GM04503 (cell line): ENCODE measurements around the gene TBXT.
"Not testable (repeated sequence)": the region's sequence is repeated elsewhere in the genome, so short reads cannot be mapped to it uniquely, and the experiment has no call there.

Experiments used
- DNase-seq: peaks from one replicate; pipeline ENCODE4 v3.0.0-alpha.2; 2012; ENCODE audit warnings: low read depth

Gene TBXT, protein sequence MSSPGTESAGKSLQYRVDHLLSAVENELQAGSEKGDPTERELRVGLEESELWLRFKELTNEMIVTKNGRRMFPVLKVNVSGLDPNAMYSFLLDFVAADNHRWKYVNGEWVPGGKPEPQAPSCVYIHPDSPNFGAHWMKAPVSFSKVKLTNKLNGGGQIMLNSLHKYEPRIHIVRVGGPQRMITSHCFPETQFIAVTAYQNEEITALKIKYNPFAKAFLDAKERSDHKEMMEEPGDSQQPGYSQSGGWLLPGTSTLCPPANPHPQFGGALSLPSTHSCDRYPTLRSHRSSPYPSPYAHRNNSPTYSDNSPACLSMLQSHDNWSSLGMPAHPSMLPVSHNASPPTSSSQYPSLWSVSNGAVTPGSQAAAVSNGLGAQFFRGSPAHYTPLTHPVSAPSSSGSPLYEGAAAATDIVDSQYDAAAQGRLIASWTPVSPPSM

DNA sequence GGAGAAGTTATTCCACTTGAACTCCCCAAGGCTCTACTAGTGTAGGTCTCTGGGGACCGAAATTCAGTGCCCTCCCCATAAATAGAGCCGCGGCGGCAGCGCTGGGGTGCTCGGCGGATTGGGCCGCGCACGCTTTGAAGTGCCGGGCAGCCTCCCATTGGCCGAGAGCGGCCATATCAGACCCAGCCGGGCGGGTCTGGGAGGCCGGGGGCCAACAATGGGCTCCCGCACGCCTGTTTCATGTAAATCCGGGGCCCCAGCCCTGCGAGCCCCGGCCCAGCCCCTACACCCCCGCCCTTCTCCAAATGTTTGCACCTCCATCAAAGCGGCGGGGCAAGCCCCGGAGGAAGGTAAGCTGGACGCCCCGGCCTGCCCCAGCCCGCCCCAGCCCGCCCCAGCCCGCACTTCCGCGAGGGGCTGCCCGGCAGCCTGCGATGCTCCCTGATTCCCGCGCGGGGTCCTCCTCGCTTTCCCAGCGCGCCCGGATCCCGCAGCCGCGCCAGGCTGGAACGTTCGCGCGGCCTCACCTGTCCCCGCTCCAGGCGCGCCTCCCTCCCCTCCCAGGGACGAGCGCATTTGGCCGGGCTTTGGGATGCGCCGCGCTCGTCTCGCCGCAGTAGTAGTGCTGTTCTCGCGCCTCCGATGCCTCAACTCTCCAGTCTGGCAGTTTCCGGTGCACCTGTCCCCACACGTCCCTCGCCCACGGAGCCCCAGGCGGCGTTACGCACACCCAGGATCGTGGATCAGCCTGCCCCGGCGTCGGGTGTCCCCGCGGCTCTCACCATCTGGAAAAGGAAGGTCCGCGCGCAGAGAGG is at the start of gene TBXT:
Gene TBXT, minus strand, starts transcription at position 51 of the 815 bp plus-strand sequence. CDS start 260 bp downstream, outside the sequence.
- DNase-seq, result no peak

DNA sequence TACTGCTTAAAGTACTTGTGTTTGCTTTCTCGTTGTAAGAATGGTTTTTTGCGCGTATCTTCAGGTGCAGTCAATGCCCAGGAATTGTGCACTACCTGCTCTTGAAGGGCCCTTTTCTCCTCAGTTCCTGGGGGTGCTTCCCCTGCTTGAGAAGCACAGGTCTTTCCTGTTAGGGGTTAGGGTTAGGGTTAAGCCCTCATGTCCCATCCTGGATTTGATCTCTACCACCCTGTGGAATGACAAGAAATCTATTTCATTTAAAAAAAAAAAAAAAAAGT is 39.6 kb upstream of the TBXT start:
- no peak for DNase-seq

DNA sequence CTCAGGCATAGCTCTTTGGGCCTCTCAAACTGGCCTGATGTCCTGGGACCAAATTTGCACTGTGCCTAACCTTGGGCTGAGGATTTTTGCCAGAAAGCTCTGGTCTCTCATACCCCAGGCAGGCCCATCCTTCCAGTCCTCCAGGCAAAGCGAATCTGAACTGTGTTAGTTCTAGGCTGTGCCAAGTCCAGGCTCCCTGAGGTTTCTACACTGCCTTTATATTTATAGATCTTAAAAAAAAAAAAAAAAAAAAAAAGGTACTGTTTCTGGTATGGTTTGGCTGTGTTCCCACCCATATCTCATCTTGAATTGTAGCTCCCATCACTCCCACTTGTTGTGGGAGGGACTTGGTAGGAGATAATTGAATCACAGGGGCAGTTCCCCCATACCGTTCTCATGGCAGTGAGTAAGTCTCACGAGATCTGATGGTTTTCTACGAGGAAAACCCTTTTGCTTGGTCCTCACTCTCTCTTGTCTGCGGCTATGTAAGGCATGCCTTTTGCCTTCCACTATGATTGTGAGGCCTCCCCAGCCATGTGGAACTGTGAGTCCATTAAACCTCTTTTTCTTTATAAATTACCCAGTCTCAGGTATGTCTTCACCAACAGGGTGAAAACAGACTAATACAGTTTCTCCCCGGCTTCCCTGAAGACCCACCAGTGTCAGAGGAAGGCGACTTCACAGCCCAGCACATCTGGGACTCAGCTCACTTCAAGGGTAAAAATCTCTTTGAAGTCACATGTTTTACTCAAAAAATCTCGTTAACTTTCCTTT is 39.0 kb upstream of the TBXT start:
- no peak for DNase-seq

DNA sequence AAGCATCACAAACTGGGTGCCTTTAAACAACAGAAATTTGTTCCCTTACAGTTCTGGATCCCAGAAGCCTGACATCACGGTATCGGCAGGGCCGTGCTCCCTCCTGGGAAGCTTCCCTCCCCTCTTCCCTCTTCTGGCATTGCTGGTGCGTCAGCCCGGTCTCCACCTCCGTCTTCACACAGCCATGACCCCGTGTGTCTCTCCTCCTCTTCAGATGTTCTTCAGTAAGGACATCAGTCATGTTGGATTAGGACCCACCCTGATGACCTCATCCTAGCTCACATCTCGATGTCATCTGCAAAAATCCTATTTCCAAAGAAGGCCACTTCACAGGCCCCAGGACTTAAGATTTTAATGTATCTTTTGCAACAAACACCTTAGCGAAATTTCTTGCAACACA is 38.4 kb upstream of the TBXT start:
- DNase-seq, result no peak

DNA sequence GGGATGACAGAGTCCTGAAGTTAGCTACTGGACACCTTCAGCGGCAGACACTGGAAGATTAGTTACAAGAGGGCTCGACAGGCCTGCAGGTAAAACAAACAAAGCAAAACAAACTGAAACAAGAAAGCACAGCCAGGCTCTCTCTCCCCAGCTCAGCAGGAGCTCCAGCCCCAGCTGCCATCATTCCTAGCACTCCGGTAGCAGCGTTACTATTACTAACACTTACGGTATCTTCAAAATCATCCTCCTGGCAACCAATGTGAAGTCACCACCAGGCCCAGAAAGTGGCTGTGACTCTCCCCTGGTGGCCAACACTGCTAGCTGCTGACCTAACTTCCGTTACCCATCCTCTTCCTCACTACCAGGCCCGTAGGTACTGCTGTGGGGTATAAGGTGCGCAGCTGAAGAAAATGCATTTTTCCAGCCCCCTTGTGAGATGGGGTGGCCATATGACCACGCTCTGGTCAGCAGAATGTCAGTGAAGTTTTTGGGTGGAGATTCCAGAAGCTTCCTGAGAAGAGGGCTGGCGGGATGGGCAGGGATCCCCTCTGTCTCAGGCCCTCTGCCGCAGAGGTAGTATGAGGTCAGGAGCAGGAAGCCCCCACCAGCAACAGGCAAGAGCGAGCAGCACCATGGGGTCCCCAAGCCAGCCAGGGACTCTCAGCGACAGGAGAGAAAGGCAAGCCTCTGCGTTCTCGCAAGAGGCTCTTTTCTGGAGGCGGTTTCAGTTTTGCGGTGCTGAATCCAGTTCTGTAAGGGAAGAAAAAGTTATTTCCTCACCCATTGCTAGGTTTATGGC is 37.4 kb upstream of the TBXT start:
- DNase-seq, result no peak

DNA sequence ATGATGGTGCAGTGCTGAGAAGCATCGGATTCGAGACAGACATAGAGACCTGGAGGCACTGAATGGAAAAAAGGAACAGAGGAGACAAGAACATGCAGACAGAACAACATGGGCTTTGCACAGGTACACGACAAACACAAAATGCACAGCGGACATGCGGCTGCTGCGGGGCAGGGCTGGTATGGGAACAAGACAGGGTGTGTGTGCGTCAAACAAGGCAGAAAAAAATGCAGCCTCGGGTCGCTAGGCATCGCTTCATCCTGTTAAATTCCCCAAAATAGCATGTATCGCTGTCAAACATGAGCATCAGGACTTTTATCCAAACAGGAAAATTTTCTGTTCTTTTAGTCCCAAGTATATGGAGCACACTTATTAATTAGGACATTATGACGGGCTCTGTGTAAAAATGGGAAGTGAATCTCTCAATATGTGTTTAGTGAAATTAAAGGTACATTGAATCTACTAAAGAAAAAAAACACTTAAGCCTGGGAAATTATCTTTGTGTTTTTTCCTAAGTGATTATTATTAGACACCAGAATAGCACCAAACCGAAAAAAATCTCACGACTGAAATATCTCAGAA is 36.1 kb upstream of the TBXT start:
- no peak for DNase-seq

DNA sequence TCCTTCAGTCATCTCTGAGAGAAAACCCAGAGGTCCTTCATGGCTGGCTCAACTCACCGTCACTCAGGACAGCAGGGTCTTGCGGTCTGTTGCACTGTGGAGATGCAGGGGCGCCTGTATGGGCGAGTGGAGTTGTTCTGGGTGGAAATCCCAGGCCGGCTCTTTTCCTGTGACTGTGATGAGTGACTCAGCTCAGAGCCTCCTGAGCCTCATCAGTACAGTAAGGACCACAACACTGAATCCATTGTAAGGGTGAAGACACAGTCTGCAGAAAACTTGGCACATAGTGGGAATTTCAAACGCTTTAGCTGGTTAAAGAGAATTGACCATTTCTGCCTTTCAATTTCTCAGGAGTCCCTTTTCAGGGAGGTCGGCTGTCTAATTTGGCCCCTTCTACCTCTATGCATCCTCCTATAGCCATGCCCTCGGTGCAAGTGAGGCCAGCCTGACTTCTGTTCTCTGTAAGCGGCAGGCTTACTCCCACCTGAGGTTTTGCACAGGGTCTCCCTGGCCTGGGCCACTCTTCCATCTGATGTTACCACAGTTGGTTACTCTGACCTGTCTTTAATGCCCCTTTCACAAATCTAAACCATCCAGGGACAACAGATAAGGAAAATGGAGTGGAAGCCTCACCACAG is 35.5 kb upstream of the TBXT start:
- DNase-seq, result no peak

DNA sequence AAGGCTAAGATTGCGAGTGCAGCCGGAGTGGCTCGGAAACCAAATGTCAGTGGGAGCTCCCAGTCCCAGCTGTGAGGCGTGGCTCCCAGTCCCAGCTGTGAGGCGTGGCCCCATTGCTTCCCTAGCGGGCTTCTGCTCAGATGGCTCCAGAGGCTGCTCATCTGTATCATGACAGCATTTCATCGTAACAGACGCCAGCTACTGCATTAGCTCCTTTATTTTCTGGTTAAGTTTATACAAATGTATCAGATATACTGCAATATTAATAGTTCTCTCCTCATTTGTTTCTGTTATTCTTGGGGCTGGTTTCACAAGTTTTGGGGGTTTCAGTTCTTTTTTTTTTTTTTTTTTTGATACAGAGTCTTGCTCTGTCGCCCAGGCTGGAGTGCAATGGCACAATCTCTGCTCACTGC is 34.7 kb upstream of the TBXT start:
- no peak for DNase-seq

DNA sequence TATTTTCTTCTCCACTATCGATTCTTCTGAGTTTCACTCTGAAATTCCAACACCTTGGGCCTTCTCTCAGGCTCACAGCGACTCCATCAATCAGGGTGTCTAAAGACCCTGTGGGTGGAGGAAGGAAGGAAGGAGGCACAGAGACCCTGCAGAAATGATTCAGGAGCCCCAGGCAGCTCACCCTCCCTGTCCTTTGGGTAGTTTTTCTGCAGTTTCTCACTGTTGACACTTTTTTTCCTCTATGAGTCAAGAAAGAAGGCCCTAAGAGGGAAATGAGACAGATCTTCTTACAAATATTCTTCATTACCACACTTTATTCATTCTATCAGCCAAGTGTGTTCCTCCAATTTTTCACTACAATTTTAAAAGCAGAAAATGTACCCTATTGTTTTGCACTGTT is 34.2 kb upstream of the TBXT start:
- no peak for DNase-seq

DNA sequence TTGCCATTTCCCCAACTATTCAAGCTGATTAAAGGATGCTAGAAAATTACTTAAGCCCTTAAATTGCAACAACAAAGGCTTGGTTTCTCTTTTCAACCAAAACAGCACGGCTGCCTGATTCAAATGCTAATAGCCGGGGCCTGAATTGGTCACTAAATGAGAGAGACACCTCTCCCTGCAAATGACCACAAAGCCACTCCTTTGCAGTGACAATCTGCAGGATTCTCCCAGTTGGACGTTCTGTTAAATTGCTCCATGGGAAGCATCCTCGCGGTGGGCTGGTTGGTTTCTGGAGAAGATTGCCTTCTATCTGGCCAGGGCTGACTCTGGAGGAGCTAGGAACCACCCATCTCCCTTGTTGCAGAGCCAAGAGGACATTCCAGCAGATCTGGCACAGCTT is 29.7 kb upstream of the TBXT start:
- no peak for DNase-seq

DNA sequence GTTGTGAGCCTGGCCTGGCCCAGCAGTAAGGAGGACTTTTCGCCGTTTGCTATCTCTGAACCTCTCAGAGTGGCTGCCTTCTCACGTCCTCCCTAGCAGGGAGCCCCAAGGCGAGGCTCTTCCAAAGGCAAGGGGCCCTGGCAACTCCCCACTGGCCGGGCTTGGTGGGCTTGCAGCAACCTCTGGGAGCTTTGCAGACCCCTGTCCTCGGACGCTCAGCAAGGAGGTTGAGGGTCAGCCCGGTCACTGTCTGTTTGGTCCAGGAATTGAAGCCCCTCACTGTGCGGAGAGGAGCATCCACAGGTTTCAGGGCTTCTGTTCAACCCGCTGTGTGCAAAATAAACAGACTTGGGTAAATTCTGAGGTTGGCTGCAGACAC is 28.2 kb upstream of the TBXT start:
- no peak for DNase-seq

DNA sequence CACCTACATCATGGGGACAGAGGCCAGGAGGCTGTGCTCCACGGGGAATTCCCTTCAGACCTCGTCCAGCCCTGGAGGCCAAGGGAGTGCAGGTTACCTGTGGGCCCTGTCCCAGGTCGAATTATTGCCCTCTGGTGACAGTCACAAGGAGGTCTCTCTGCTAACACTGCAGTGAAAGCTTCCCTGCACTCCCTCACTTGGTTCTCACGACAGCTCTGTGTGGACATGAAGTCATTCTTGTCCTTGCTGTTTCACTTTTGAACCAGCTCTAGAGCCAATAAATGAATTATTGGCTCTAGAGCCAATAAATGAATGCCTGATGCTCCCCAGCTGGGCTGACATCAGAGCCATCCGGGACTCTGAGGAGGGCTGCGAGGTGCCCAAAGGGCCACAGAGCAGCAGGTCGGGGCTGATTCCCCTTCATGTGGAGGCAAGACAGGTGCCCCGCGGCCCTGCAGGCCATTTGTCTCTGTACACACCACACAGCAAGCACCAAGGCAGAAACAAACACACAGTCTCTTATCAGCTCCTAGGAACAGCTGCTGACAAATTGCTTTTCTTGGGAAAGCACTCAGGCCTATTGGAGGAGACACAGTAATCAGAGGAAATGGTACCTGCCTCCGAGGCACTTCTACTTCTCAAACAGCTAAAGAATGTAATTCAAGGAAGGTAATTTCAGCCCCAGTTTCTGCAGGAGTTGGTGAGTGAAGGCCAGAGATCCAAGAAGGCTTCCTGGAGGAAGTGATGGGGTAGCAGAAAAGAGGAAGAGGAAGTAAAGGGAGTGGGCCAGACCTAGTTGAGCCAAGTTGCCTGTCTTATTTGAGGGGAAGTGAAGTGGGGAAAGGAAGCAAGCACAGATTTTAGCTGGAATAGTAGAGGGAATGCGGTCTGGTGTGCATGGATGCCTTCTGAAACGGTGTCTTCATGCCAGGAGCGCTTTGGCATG is 27.5 kb upstream of the TBXT start:
- no peak for DNase-seq

DNA sequence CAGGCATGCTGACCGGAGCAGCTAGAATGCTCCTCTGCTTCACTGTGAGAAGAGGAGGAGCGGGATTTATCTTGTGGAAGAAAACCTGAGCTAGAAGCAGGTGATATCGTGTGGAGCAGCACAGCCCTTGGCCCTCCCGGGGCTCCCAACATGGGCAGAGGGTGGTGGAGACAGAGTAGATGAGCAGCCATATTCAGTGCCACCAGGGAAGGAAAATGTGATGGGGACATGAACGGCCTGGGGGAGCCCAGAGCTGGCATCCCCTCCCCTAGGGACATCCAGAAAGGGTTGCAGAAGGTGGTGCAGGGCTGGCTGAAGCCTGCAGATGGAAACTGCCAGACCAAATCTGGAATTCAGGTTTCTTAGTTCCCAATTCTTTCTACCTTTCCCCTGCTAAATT is 24.9 kb upstream of the TBXT start:
- no peak for DNase-seq

DNA sequence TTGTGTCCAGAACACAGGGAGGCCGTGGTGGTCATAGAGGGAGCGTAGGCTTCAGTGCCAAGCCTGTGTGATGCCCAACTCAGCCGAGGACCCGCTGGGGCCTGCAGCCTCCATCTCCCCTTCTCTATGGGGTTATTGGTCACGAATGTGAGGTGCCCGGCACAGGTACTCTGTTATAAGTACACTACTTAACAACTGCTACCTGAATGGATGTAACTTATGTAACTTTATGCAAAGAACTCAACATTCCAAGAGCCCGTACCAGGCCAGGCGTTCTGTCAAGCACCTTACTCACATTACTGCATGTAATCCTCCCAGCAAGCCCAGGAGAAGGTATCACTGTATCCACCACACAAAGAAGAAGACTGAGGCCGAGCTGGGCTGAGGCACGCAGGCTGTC is 24.5 kb upstream of the TBXT start:
- DNase-seq, result no peak

DNA sequence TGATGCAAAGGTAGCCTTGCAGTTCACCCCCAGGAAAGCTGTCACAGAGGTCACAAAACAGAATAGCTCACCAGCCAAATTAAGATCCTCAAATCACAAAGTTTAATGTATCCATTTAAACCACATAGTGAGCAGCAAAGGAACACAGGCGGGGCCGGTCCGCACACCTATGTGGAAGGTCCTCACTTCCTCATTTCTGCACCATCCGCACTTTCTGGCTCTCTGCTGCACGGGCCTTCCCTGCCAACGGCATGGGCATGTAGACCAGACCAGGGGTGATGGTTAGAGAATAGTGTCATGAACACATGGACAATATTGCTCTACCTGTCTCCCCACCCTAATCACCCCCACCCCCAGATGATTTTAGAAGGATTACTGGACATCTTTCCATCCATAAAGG is 12.1 kb upstream of the TBXT start:
- DNase-seq, result no peak

DNA sequence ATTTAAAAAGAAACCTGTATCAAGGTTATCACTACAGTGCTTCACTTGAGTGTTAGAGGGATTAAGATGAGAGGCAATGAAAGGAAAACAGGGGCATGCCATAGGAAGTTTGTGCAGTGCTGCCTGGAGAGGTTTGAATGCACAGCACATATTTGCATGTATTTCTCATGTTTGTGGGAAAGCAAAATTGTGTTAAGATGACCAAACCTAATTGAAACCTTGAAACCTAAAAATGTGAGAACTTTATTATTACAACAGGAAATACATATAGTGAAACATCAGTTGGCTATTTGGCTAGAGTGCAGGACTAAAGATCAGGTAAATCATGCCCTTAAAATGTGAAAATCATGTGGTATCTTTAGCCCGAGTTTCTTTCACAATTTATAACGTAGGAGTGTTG is 8.5 kb upstream of the TBXT start:
- no peak for DNase-seq

DNA sequence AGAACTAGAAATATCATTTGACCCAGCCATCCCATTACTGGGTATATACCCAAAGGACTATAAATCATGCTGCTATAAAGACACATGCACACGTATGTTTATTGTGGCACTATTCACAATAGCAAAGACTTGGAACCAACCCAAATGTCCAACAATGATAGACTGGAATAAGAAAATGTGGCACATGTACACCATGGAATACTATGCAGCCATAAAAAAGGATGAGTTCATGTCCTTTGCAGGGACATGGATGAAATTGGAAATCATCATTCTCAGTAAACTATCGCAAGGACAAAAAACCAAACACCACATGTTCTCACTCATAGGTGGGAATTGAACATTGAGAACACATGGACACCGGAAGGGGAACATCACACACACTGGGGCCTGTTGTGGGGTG is 7.4 kb upstream of the TBXT start:
- not testable (repeated sequence) for DNase-seq

DNA sequence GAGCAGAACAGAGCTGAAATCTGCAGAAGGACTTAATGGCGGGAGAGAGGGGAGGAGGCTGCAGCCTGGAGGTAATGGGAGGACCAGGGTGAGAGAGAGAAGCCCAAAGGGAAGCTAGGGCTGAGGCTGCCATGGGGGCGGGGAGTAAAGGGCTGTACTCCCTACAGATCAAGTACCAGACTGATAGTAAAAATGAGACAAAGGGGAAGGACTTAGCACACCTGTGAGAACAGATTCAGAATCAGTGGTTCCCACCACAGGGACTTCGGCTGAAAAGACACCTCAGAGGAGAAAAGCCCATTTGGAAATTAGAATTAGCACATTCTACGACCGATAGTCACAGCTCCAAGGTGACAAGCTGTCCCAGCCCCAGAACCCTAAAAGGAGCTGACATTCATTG is 6.4 kb upstream of the TBXT start:
- DNase-seq, result no peak

DNA sequence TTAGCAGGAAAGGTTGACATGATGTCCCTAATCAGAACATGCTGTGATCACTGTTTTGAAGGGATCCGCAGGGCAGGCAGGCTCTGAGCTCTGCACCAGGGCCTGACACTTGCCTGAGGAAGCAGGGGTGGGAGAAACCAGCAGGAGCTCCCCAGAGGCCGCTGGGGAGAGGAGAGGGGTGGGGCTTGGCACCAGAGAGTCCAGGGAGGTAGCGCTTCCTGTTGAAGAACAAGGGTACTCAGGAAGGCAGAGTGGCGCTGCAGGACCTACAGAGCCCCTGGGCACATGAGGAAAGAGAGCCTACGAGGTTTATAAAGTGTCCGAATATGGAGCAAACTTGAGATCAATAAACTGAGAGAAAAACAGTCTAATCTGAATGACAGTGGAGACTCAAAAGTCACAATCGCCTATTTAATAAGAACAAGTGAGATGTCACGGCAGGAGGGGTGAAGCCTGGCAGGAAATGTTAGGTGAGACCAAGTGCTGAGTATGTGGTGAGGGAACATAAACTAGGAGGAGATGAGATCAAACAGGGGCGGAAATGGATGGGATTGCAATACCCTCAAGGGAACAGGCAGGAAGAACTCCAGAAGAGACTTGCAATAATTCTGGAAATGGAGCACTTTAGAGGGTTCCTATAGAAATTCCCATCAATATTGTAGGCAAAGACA is 5.8 kb upstream of the TBXT start:
- DNase-seq, result no peak

DNA sequence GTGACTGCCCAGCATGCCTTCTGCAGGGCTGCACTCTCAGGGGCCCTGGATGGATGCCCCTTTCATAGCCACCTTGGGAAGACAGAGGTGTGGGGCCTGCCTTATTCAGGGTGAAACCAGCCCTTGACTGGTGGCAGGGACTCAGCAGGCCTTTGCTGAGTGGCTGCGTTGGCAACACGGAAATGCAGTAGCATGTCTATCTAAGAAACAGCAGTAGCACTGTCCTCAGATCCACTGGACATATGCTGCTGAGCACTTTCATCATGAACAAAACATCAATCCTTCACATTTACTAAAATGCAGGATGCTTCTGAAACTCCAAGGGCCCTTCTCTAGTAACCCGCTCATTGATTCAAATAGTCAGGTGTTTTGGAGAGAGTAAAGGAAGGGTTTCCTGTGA is 4.9 kb upstream of the TBXT start:
- DNase-seq, result no peak
